Prostate gland (tissue), 2 donors: ENCODE results near the gene TMEM245. TPM values are rescaled to one million over a fixed set of nuclear protein-coding genes. Genes with fewer than 3 reads are reported as not detected.

Source experiments
- DNase-seq: peaks from one replicate; pipeline ENCODE4 v3.0.0-alpha.2; 2019; ENCODE audit warnings: low spot score
- H3K27ac ChIP-seq, 2 donors: fragments of 200-600 bp; sonication (generic); 2 replicates each; pipeline ENCODE4 v1.5.1; 2017 to 2019
- H3K27me3 ChIP-seq: fragments of 200-600 bp; sonication (generic); replicated peaks from 2 replicates; pipeline ENCODE4 v1.5.1; 2019; ENCODE audit not compliant: insufficient read depth
- H3K36me3 ChIP-seq, 2 donors: fragments of 200-600 bp; sonication (generic); 1 replicate in 1 of 2; 2 replicates in 1 of 2; pipeline versions ENCODE4 v1.5.1 to v1.8.1; 2017 to 2019
- H3K4me1 ChIP-seq: fragments of 200-600 bp; sonication (generic); replicated peaks from 2 replicates; pipeline ENCODE4 v1.5.1; 2019
- H3K4me3 ChIP-seq, 2 donors: fragments of 200-600 bp; sonication (generic); 2 replicates each; pipeline ENCODE4 v1.5.1; 2017 to 2019
- H3K9me3 ChIP-seq: fragments of 200-600 bp; sonication (generic); 2 replicates; pipeline ENCODE4 v1.5.1; 2017
- POLR2A ChIP-seq: fragments of 450-650 bp; IDR thresholded peaks from one replicate; pipeline ENCODE4 v1.6.1; 2016; ENCODE audit warnings: antibody characterized with exemption, mild to moderate bottlenecking
- POLR2AphosphoS5 ChIP-seq: sonication (generic); formaldehyde crosslinking; IDR thresholded peaks from one replicate; pipeline ENCODE4 v1.6.1; 2017; ENCODE audit warnings: antibody characterized with exemption
- intact Hi-C: fragments of 100-400 bp; cut with DNase I; formaldehyde crosslinking; loops from one replicate; pipeline ENCODE4 v1.14.2; 2022
- microRNA counts, 2 donors: library from miRNA; unstranded; fragments of <30 nt; microRNA quantifications; one replicate each; lab custom pipeline; 2016 to 2017
- microRNA-seq: library from miRNA; unstranded; fragments of <30 nt; microRNA quantifications from one replicate; pipeline ENCODE4, GENCODE V29; 2016
- small RNA-seq, 2 donors: library from RNA; depleted of rRNA; stranded (forward); fragments of <200 nt; gene quantifications; one replicate each; pipeline ENCODE3, GENCODE V24; 2016
- total RNA-seq, 2 donors: library from RNA; depleted of rRNA; stranded (reverse); fragments of >200 nt; gene quantifications; one replicate each; pipeline ENCODE4 v1.1.0, GENCODE V29; 2016
- TF ChIP-seq, protein P1 (sequence below), 4 experiments: fragments of 200-600 bp in 2 of 4; fragments of 450-650 bp in 2 of 4; sonication (generic) in 2 of 4; IDR thresholded peaks; 1 replicate in 3 of 4; 2 replicates in 1 of 4; pipeline ENCODE4 v1.5.1; 2016 to 2019; ENCODE audit warnings: antibody characterized with exemption in 4 of 4, mild to moderate bottlenecking in 2 of 4, moderate library complexity in 2 of 4

Gene TMEM245
- total RNA-seq, 2 donors from 2014 or later = 57.7 to 82.1 TPM

GRCh38 chr9:108967916-108968315 lies 151.8 kb downstream of the TMEM245 start:
- DNase-seq = no peak
- no peak overlapping the region for H3K27ac ChIP-seq
- no peaks in the 10 kb centered on the region for H3K36me3 ChIP-seq
- TF ChIP-seq POLR2A = no peak
- TF ChIP-seq, protein P1, sequence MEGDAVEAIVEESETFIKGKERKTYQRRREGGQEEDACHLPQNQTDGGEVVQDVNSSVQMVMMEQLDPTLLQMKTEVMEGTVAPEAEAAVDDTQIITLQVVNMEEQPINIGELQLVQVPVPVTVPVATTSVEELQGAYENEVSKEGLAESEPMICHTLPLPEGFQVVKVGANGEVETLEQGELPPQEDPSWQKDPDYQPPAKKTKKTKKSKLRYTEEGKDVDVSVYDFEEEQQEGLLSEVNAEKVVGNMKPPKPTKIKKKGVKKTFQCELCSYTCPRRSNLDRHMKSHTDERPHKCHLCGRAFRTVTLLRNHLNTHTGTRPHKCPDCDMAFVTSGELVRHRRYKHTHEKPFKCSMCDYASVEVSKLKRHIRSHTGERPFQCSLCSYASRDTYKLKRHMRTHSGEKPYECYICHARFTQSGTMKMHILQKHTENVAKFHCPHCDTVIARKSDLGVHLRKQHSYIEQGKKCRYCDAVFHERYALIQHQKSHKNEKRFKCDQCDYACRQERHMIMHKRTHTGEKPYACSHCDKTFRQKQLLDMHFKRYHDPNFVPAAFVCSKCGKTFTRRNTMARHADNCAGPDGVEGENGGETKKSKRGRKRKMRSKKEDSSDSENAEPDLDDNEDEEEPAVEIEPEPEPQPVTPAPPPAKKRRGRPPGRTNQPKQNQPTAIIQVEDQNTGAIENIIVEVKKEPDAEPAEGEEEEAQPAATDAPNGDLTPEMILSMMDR (IDR thresholded peaks at IDR 0.05) = no peak
- no peak for TF ChIP-seq POLR2AphosphoS5
- no peaks in the 10 kb centered on the region for H3K9me3 ChIP-seq
- no peaks in the 10 kb centered on the region for H3K27me3 ChIP-seq
- no peak overlapping the region for H3K4me3 ChIP-seq
- H3K4me1 ChIP-seq = no peaks in the 10 kb centered on the region
- intact Hi-C loops = no loop called here

MicroRNAs encoded within 50 kb of the gene (microRNA counts, 767-probe panel; counts per million panel counts)
- microRNA hsa-miR-32-5p (lab: Ali Mortazavi, UCI) = 1,784 to 2,704 counts per million in 2 donors

Small RNA genes lying within 50 kb of the gene (microRNA-seq; reads per million reads assigned to microRNA genes)
- gene MIR32 = 39.5 reads per million, percentile 65 among the genes with 10 or more reads in this experiment

Small RNA genes lying within 50 kb of the gene (small RNA-seq; reads per million reads assigned to genes)
- gene MIR32 (0 to 0.40 reads per million in 2 donors), gene RF00019 (0 reads per million in 2 donors)

Other genes starting within 250 kb of the TMEM245 start
- gene ELP1, start 185.8 kb downstream of the TMEM245 start, total RNA-seq = 10 to 100 TPM; 18.4 to 30.3 TPM
- gene ABITRAM, start 185.5 kb downstream of the TMEM245 start, total RNA-seq = 1 to 10 TPM; 6.0 to 6.7 TPM
- gene CTNNAL1, start 106.4 kb downstream of the TMEM245 start, total RNA-seq = 10 to 100 TPM; 20.2 to 74.6 TPM
- 10 to 100 TPM in 1 of 2 donors, 1 to 10 TPM in 1; 1.6 to 11.9 TPM for gene FRRS1L, start 47.3 kb upstream of the TMEM245 start, total RNA-seq
- gene EPB41L4B, start 201.1 kb upstream of the TMEM245 start, total RNA-seq = 10 to 100 TPM; 13.3 to 15.1 TPM